Body of pancreas (tissue), 4 donors: ENCODE results near the gene GARS1. TPM values are rescaled to one million over a fixed set of nuclear protein-coding genes. Genes with fewer than 3 reads are reported as not detected.
A peak's percentile ranks its signal among the peaks of the same experiment; 100 is the strongest.
"Not testable (repeated sequence)": the region's sequence is repeated elsewhere in the genome, so short reads cannot be mapped to it uniquely, and the experiment has no call there.

Experiments used
- ATAC-seq: fragments of 150-250 bp; one replicate; pipeline ENCODE4 v1.9.1; 2016
- DNase-seq, 4 donors: peaks; one replicate each; pipeline ENCODE4 v3.0.0-alpha.2; 2019
- H3K27ac ChIP-seq, 4 donors: fragments of 200-600 bp; sonication (generic); 1 replicate in 3 of 4; 2 replicates in 1 of 4; pipeline versions ENCODE4 v1.5.1 to v1.6.1; 2016 to 2019; ENCODE audit warnings: mild to moderate bottlenecking in 1 of 4, mixed read lengths in 1 of 4, moderate library complexity in 1 of 4
- H3K27me3 ChIP-seq, 2 donors: fragments of 200-600 bp; sonication (generic); one replicate each; pipeline ENCODE4 v1.6.0; 2016; ENCODE audit warnings: mild to moderate bottlenecking in 1 of 2
- H3K36me3 ChIP-seq, 2 donors: fragments of 200-600 bp; sonication (generic); replicated peaks in 1 of 2; 2 replicates each; pipeline ENCODE4 v1.5.1; 2016; ENCODE audit warnings: low read depth in 2 of 2; ENCODE audit not compliant: insufficient read depth in 1 of 2
- H3K4me1 ChIP-seq: fragments of 200-600 bp; sonication (generic); one replicate; pipeline ENCODE4 v1.6.0; 2016
- H3K4me3 ChIP-seq, 2 donors: fragments of 200-600 bp; sonication (generic); 1 replicate in 1 of 2; 2 replicates in 1 of 2; pipeline ENCODE4 v1.5.1; 2016 to 2019
- H3K9me3 ChIP-seq, 3 donors: fragments of 200-600 bp; sonication (generic); 1 replicate in 2 of 3; 2 replicates in 1 of 3; pipeline ENCODE4 v1.5.1; 2016
- CTCF ChIP-seq, 7 experiments: fragments of 450-650 bp in 4 of 7; fragments of 200-600 bp in 3 of 7; sonication (generic) in 3 of 7; IDR thresholded peaks; one replicate each; pipeline ENCODE4 v1.5.1; 2016 to 2019; ENCODE audit warnings: antibody characterized with exemption in 7 of 7
- POLR2A ChIP-seq, 3 donors: fragments of 450-650 bp; IDR thresholded peaks; one replicate each; pipeline ENCODE4 v1.6.1; 2016; ENCODE audit warnings: antibody characterized with exemption in 3 of 3, mild to moderate bottlenecking in 2 of 3
- WGBS, 2 donors: methylation state at CpG; one replicate each; pipeline ENCODE4 v1.1.5; 2017; 5-methylcytosine and 5-hydroxymethylcytosine counted together
- intact Hi-C: fragments of 100-400 bp; cut with DNase I; formaldehyde crosslinking; loops from one replicate; pipeline ENCODE4 v1.15.1; 2023
- total RNA-seq, 2 donors: library from RNA; depleted of rRNA; stranded (reverse); fragments of >200 nt; gene quantifications; one replicate each; pipeline ENCODE4 v1.1.0, GENCODE V29; 2016

GARS1 gene
- total RNA-seq, 2 donors from 2014 or later = 43.1 to 70.9 TPM

- no peaks in the 10 kb centered on the region for H3K27me3 ChIP-seq
- H3K4me1 ChIP-seq = peaks cover 3% of the 10 kb centered on the region
- H3K9me3 ChIP-seq = no peaks in the 10 kb centered on the region
- DNase-seq (no peak), ATAC-seq (no peak)
- TF ChIP-seq POLR2A (IDR thresholded peaks at IDR 0.05) (no peak), CTCF (IDR thresholded peaks at IDR 0.05) (no peak)
- no peak overlapping the region for H3K27ac ChIP-seq
- intact Hi-C loops = no loop called here
- H3K36me3 ChIP-seq = peaks cover 0 to 2% of the 10 kb centered on the region in 2 donors
- no peak overlapping the region for H3K4me3 ChIP-seq
- 76 to 82% methylated on average over 8 of the region's 8 CpGs for WGBS, 2 donors
Measured at GRCh38 chr7:30562909-30563308, 31.8 kb upstream of the GARS1 start.

- 86 to 88% methylated on average over 16 to 18 of the region's 18 CpGs for WGBS, 2 donors
- no peak for DNase-seq
- no peak for TF ChIP-seq POLR2A (IDR thresholded peaks at IDR 0.05)
- TF ChIP-seq CTCF (IDR thresholded peaks at IDR 0.05) = no peak
- Histone ChIP-seq H3K27ac (no peak overlapping the region), H3K4me3 (no peak overlapping the region), H3K36me3 (peaks cover 0 to 6% of the 10 kb centered on the region in 2 donors), H3K9me3 (no peaks in the 10 kb centered on the region), H3K4me1 (peaks cover 3% of the 10 kb centered on the region), H3K27me3 (no peaks in the 10 kb centered on the region)
- intact Hi-C loops = no loop called here
- ATAC-seq = no peak
Measured at GRCh38 chr7:30563326-30563942, 31.2 kb upstream of the GARS1 start.

- H3K27ac ChIP-seq = no peak overlapping the region
- H3K36me3 ChIP-seq = peaks cover 0 to 7% of the 10 kb centered on the region in 2 donors
- intact Hi-C loops = no loop called here
- ATAC-seq = peak; percentile 94
- H3K9me3 ChIP-seq = no peaks in the 10 kb centered on the region
- TF ChIP-seq CTCF (IDR thresholded peaks at IDR 0.05) = peak; percentile 75 to 93 (median 91)
- no peak for TF ChIP-seq POLR2A (IDR thresholded peaks at IDR 0.05)
- DNase-seq = peak; percentile 86 to 88 (median 86)
- WGBS, 2 donors = 36 to 44% methylated on average over 7 of the region's 7 CpGs
- H3K27me3 ChIP-seq = no peaks in the 10 kb centered on the region
- H3K4me3 ChIP-seq = no peak overlapping the region
- peaks cover 3% of the 10 kb centered on the region for H3K4me1 ChIP-seq
Measured at GRCh38 chr7:30564243-30564892, 30.3 kb upstream of the GARS1 start.

- Histone ChIP-seq H3K9me3 (no peaks in the 10 kb centered on the region), H3K27ac (no peak overlapping the region), H3K4me3 (no peak overlapping the region), H3K36me3 (peaks cover 0 to 7% of the 10 kb centered on the region in 2 donors), H3K4me1 (peaks cover 3% of the 10 kb centered on the region), H3K27me3 (no peaks in the 10 kb centered on the region)
- TF ChIP-seq CTCF (IDR thresholded peaks at IDR 0.05) (no peak), POLR2A (IDR thresholded peaks at IDR 0.05) (no peak)
- intact Hi-C loops = no loop called here
- 77 to 90% methylated on average over 2 of the region's 2 CpGs for WGBS, 2 donors
- ATAC-seq (no peak), DNase-seq (no peak)
Measured at GRCh38 chr7:30566596-30566995, 28.1 kb upstream of the GARS1 start.

- intact Hi-C loops = no loop called here
- H3K9me3 ChIP-seq = no peaks in the 10 kb centered on the region
- WGBS, 2 donors = 91 to 93% methylated on average over 4 of the region's 4 CpGs
- H3K4me3 ChIP-seq = no peak overlapping the region
- TF ChIP-seq POLR2A (IDR thresholded peaks at IDR 0.05) (no peak), CTCF (IDR thresholded peaks at IDR 0.05) (no peak)
- no peaks in the 10 kb centered on the region for H3K27me3 ChIP-seq
- peaks cover 0 to 7% of the 10 kb centered on the region in 2 donors for H3K36me3 ChIP-seq
- ATAC-seq (no peak), DNase-seq (no peak)
- no peak overlapping the region for H3K27ac ChIP-seq
- H3K4me1 ChIP-seq = peaks cover 3% of the 10 kb centered on the region
Measured at GRCh38 chr7:30567081-30567480, 27.6 kb upstream of the GARS1 start.

GRCh38 chr7:30570238-30570637 lies 24.4 kb upstream of the GARS1 start:
- 95 to 97% methylated on average over 4 of the region's 4 CpGs for WGBS, 2 donors
- H3K27ac ChIP-seq, H3K36me3 ChIP-seq, ATAC-seq, H3K27me3 ChIP-seq, intact Hi-C loops, H3K9me3 ChIP-seq, H3K4me1 ChIP-seq, H3K4me3 ChIP-seq, DNase-seq: not testable (repeated sequence)
